CD4-positive, alpha-beta memory T cell (primary cell): ENCODE measurements around the gene SRSF11. TPM values are rescaled to one million over a fixed set of nuclear protein-coding genes. Genes with fewer than 3 reads are reported as not detected.
A peak's percentile ranks its signal among the peaks of the same experiment; 100 is the strongest.

Source experiments
- CTCF ChIA-PET: fragments of 350-600 bp; sonication (Branson Sonifier 250); formaldehyde crosslinking; loops from one replicate; lab custom pipeline; 2021; ENCODE audit warnings: inconsistent platforms; ENCODE audit not compliant: partially characterized antibody; lab: Charles Lee
- POLR2A ChIA-PET: fragments of 350-600 bp; sonication (Branson Sonifier 250); formaldehyde crosslinking; loops from one replicate; lab custom pipeline; 2021; ENCODE audit not compliant: partially characterized antibody; lab: Charles Lee
- DNase-seq, 5 donors: peaks; one replicate each; pipeline versions ENCODE4 v3.0.0 to v3.0.0-alpha.2; 2020 to 2022; ENCODE audit warnings: mixed read lengths in 1 of 5
- H3K27ac ChIP-seq: one replicate; pipeline ENCODE4 v1.7.0; 2013; ENCODE audit warnings: low read depth, low read length
- H3K27me3 ChIP-seq: 2 replicates; pipeline ENCODE4 v1.7.0; 2013; ENCODE audit warnings: mild to moderate bottlenecking, low read length, moderate library complexity; ENCODE audit not compliant: insufficient read depth
- H3K36me3 ChIP-seq: 2 replicates; pipeline ENCODE4 v1.7.0; 2013; ENCODE audit warnings: mild to moderate bottlenecking, low read length, moderate library complexity; ENCODE audit not compliant: insufficient read depth
- H3K4me1 ChIP-seq: 2 replicates; pipeline ENCODE4 v1.7.0; 2013; ENCODE audit warnings: mild to moderate bottlenecking, low read length, moderate library complexity; ENCODE audit not compliant: insufficient read depth
- H3K4me3 ChIP-seq, 2 donors: one replicate each; pipeline ENCODE4 v1.7.0; 2013; ENCODE audit warnings: low read length in 2 of 2, mild to moderate bottlenecking in 1 of 2
- H3K9me3 ChIP-seq, 2 donors: one replicate each; pipeline ENCODE4 v1.7.0; 2013; ENCODE audit warnings: low read length in 2 of 2, control low read depth in 1 of 2; ENCODE audit not compliant: control insufficient read depth in 1 of 2
- H3K27ac Mint-ChIP-seq, 7 donors: one replicate each; pipeline ENCODE4 v1.8.0; 2020 to 2021; ENCODE audit warnings: mixed read lengths in 7 of 7, mild to moderate bottlenecking in 6 of 7, inconsistent platforms in 3 of 7, moderate library complexity in 3 of 7
- H3K27me3 Mint-ChIP-seq, 2 donors: one replicate each; pipeline ENCODE4 v1.8.0; 2020 to 2021; ENCODE audit warnings: mixed read lengths in 2 of 2
- H3K36me3 Mint-ChIP-seq, 2 donors: one replicate each; pipeline ENCODE4 v1.8.0; 2020 to 2021; ENCODE audit warnings: mixed read lengths in 2 of 2, inconsistent platforms in 1 of 2, mild to moderate bottlenecking in 1 of 2
- H3K4me1 Mint-ChIP-seq, 4 donors: one replicate each; pipeline ENCODE4 v1.8.0; 2020 to 2021; ENCODE audit warnings: mixed read lengths in 4 of 4, mild to moderate bottlenecking in 1 of 4
- H3K4me3 Mint-ChIP-seq, 8 donors: one replicate each; pipeline ENCODE4 v1.8.0; 2020 to 2021; ENCODE audit warnings: mixed read lengths in 8 of 8, mild to moderate bottlenecking in 7 of 8, moderate library complexity in 6 of 8, inconsistent platforms in 3 of 8
- H3K9me3 Mint-ChIP-seq, 8 donors: one replicate each; pipeline ENCODE4 v1.8.0; 2020 to 2021; ENCODE audit warnings: mixed read lengths in 8 of 8, mild to moderate bottlenecking in 5 of 8, inconsistent platforms in 3 of 8, moderate library complexity in 1 of 8
- intact Hi-C: fragments of 100-400 bp; cut with micrococcal nuclease; formaldehyde crosslinking; loops from one replicate; pipeline ENCODE4 v1.15.1; 2023
- polyA plus RNA-seq, 2 donors: library from polyadenylated mRNA; unstranded; fragments of 300-500 nt; fragmentation: Illumina TruSeq; gene quantifications; one replicate each; pipeline ENCODE4 v1.2.3, GENCODE V29; 2021
- total RNA-seq, 2 experiments: library from RNA; stranded (reverse); gene quantifications; one replicate each; pipeline ENCODE4 v1.2.3, GENCODE V29; 2021

The SRSF11 gene
- total and polyA plus RNA-seq, 4 experiments from 2014 or later, result 65.8 to 374 (median 232) TPM

GRCh38 chr1:70194601-70195000 lies 26.6 kb upstream of the SRSF11 start:
- H3K9me3 ChIP-seq, result no peaks in the 10 kb centered on the region
- H3K27ac ChIP-seq, result no peak overlapping the region
- Mint-ChIP-seq H3K9me3 (no peaks in the 10 kb centered on the region), H3K4me3 (no peak overlapping the region), H3K36me3 (peaks cover 3 to 14% of the 10 kb centered on the region in 2 donors), H3K27ac (no peak overlapping the region), H3K27me3 (no peaks in the 10 kb centered on the region), H3K4me1 (peaks cover 5 to 19% (median 15%) of the 10 kb centered on the region in 4 donors)
- no peak for DNase-seq
- intact Hi-C loops, result no loop called here
- H3K36me3 ChIP-seq, result no peaks in the 10 kb centered on the region
- no peak overlapping the region for H3K4me3 ChIP-seq
- POLR2A ChIA-PET, result no interaction called here
- H3K27me3 ChIP-seq, result no peaks in the 10 kb centered on the region
- CTCF ChIA-PET, result no interaction called here
- no peaks in the 10 kb centered on the region for H3K4me1 ChIP-seq

DNA sequence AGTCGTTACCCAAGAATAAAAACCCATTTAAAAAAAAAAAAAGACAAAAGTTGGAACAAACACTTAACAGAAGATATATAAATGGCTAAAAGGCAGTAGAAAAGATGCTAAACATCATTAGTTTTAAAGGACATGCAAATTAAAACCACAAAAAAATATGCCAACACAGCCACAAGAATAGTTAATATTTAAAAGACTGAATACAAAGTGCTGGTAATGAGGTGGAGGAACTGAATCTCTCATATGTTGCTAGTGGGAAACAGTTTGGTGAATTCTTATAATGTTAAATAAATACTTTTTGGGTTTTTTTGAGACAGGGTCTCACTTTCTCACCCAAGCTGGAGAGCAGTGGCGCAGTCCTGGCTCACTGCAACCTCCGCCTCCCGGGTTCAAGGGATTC lies 25.8 kb upstream of the SRSF11 start:
- DNase-seq, result no peak
- H3K4me1 Mint-ChIP-seq, result peaks cover 9 to 17% (median 15%) of the 10 kb centered on the region in 4 donors
- CTCF ChIA-PET, result no interaction called here
- Histone ChIP-seq H3K4me3 (no peak overlapping the region), H3K4me1 (no peaks in the 10 kb centered on the region), H3K27ac (no peak overlapping the region), H3K27me3 (no peaks in the 10 kb centered on the region), H3K36me3 (no peaks in the 10 kb centered on the region), H3K9me3 (no peaks in the 10 kb centered on the region)
- H3K27ac Mint-ChIP-seq, result no peak overlapping the region
- POLR2A ChIA-PET, result no interaction called here
- peaks cover 3 to 14% of the 10 kb centered on the region in 2 donors for H3K36me3 Mint-ChIP-seq
- intact Hi-C loops, result no loop called here
- H3K4me3 Mint-ChIP-seq, result no peak overlapping the region
- no peaks in the 10 kb centered on the region for H3K9me3 Mint-ChIP-seq
- no peaks in the 10 kb centered on the region for H3K27me3 Mint-ChIP-seq

GRCh38 chr1:70196333-70196732 lies 24.8 kb upstream of the SRSF11 start:
- Histone ChIP-seq H3K4me3 (no peak overlapping the region), H3K4me1 (no peaks in the 10 kb centered on the region), H3K36me3 (no peaks in the 10 kb centered on the region), H3K27ac (no peak overlapping the region), H3K9me3 (no peaks in the 10 kb centered on the region), H3K27me3 (no peaks in the 10 kb centered on the region)
- CTCF ChIA-PET, result no interaction called here
- intact Hi-C loops, result no loop called here
- Mint-ChIP-seq H3K9me3 (no peaks in the 10 kb centered on the region), H3K27ac (no peak overlapping the region), H3K4me3 (no peak overlapping the region), H3K27me3 (no peaks in the 10 kb centered on the region), H3K4me1 (peaks cover 13 to 20% (median 15%) of the 10 kb centered on the region in 4 donors), H3K36me3 (peaks cover 7 to 14% of the 10 kb centered on the region in 2 donors)
- POLR2A ChIA-PET, result no interaction called here
- no peak for DNase-seq

DNA sequence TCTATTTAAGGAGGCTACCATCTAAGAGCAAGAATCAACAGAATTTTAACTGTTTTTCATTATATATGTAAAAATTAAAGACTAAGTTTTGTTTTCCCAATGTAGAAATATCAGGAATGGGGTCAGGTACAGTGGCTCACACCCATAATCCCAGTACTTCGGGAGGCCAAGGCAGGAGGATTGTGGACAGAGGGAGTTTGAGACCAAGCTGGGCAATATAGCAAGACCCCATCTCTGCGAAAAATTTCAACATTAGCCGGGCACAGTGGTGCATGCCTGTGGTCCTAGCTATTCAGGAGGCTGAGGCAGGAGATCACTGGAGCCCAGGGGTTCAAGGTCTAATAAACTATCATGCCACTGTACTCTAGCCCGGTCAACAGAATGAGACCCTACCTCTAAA lies 21.1 kb upstream of the SRSF11 start:
- POLR2A ChIA-PET, result no interaction called here
- CTCF ChIA-PET, result no interaction called here
- no peak for DNase-seq
- H3K27ac Mint-ChIP-seq, result peak overlapping the region in 1 of 7 donors; percentile 13
- H3K36me3 Mint-ChIP-seq, result peaks cover 6 to 8% of the 10 kb centered on the region in 2 donors
- intact Hi-C loops, result no loop called here
- Histone ChIP-seq H3K27ac (no peak overlapping the region), H3K4me1 (peaks cover 31% of the 10 kb centered on the region), H3K9me3 (no peaks in the 10 kb centered on the region), H3K27me3 (no peaks in the 10 kb centered on the region), H3K4me3 (no peak overlapping the region), H3K36me3 (no peaks in the 10 kb centered on the region)
- H3K9me3 Mint-ChIP-seq, result no peaks in the 10 kb centered on the region
- no peaks in the 10 kb centered on the region for H3K27me3 Mint-ChIP-seq
- H3K4me3 Mint-ChIP-seq, result no peak overlapping the region
- peaks cover 30 to 49% (median 39%) of the 10 kb centered on the region in 4 donors for H3K4me1 Mint-ChIP-seq

GRCh38 chr1:70202173-70202758 lies 18.9 kb upstream of the SRSF11 start:
- H3K27me3 ChIP-seq, result no peaks in the 10 kb centered on the region
- no peaks in the 10 kb centered on the region for H3K9me3 Mint-ChIP-seq
- CTCF ChIA-PET, result interaction anchor here (0.7 kb wide), 1 partner anchor 9 kb away, joined by 3 read pairs; no protein-coding TSS in a partner anchor
- H3K27ac Mint-ChIP-seq, result peak overlapping the region in 1 of 7 donors; percentile 37
- intact Hi-C loops, result no loop called here
- DNase-seq, result no peak
- no peak overlapping the region for H3K4me3 ChIP-seq
- H3K27me3 Mint-ChIP-seq, result no peaks in the 10 kb centered on the region
- no peak overlapping the region for H3K27ac ChIP-seq
- H3K9me3 ChIP-seq, result no peaks in the 10 kb centered on the region
- no peak overlapping the region for H3K4me3 Mint-ChIP-seq
- peaks cover 30 to 62% (median 49%) of the 10 kb centered on the region in 4 donors for H3K4me1 Mint-ChIP-seq
- peaks cover 44% of the 10 kb centered on the region for H3K4me1 ChIP-seq
- no peaks in the 10 kb centered on the region for H3K36me3 ChIP-seq
- POLR2A ChIA-PET, result interaction anchor here (1.2 kb wide), 1 partner anchor 19 kb away, joined by 3 read pairs; the partner anchor contains the start of gene SRSF11
- H3K36me3 Mint-ChIP-seq, result peaks cover 6 to 21% of the 10 kb centered on the region in 2 donors

DNA sequence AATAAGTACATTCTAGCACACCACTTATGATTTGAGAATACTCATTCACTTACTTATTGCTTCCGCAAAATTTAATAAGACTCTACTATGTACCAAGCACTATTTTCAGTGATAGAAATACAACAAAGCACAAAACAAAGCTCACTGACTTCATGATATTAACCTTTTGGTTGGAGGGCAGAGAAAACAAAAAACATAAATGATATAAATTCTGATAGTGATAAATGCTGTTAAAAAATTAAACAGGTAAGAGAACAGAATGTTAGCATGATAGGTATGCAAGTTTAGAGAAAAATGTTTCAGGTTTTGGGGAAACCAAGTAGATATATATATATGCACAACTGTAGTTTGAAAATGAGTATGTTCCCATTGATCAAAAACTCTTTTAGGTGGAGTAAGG lies 17.0 kb upstream of the SRSF11 start:
- Mint-ChIP-seq H3K4me3 (peak overlapping the region; percentile 97 to 99 (median 98)), H3K36me3 (peaks cover 3 to 37% of the 10 kb centered on the region in 2 donors), H3K9me3 (no peaks in the 10 kb centered on the region), H3K4me1 (peaks cover 33 to 77% (median 57%) of the 10 kb centered on the region in 4 donors), H3K27me3 (no peaks in the 10 kb centered on the region), H3K27ac (peak overlapping the region; percentile 99 to 100 (median 100))
- POLR2A ChIA-PET, result interaction anchor here (1.0 to 5.8 kb wide), 6 partner anchors 17 to 877 kb away, joined by 3 to 76 read pairs (median 13); partner anchors contain the start of genes ANKRD13C, CTH, SRSF11 and ZRANB2
- no peaks in the 10 kb centered on the region for H3K9me3 ChIP-seq
- no peaks in the 10 kb centered on the region for H3K27me3 ChIP-seq
- DNase-seq, result no peak
- intact Hi-C loops, result no loop called here
- no peaks in the 10 kb centered on the region for H3K36me3 ChIP-seq
- H3K4me3 ChIP-seq, result no peak overlapping the region
- peaks cover 62% of the 10 kb centered on the region for H3K4me1 ChIP-seq
- no peak overlapping the region for H3K27ac ChIP-seq
- CTCF ChIA-PET, result no interaction called here

DNA sequence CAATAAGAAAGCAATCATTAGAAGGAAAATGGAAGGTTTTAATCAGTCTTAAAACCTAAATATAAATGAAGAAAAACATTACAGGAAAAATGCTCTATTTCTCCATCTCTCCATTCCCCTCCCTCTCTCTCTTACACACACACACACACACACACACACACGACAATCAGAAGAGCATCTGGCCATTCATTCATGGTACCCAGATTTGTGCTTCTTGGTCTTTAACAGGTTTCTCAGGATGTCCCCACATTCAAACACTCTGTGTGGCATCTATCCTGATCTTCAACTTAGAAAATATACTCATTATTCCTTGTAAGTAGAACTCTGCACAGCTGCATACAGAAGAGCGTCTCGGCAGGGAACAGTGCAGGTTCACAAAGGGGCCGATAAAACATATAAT lies 16.6 kb upstream of the SRSF11 start:
- peaks cover 36 to 80% (median 58%) of the 10 kb centered on the region in 4 donors for H3K4me1 Mint-ChIP-seq
- Histone ChIP-seq H3K27ac (peak overlapping the region; percentile 97), H3K36me3 (no peaks in the 10 kb centered on the region), H3K4me1 (peaks cover 66% of the 10 kb centered on the region), H3K4me3 (peak overlapping the region; percentile 68 to 93), H3K9me3 (no peaks in the 10 kb centered on the region), H3K27me3 (no peaks in the 10 kb centered on the region)
- peak overlapping the region; percentile 99 to 100 (median 100) for H3K27ac Mint-ChIP-seq
- CTCF ChIA-PET, result interaction anchor here (1.0 kb wide), 1 partner anchor 877 kb away, joined by 3 read pairs; the partner anchor contains the start of gene ZRANB2
- H3K36me3 Mint-ChIP-seq, result peaks cover 0 to 40% of the 10 kb centered on the region in 2 donors
- POLR2A ChIA-PET, result interaction anchor here (1.1 to 5.8 kb wide), 6 partner anchors 12 to 876 kb away, joined by 3 to 76 read pairs (median 13); partner anchors contain the start of genes ANKRD13C, CTH, SRSF11 and ZRANB2
- peak overlapping the region; percentile 97 to 99 (median 98) for H3K4me3 Mint-ChIP-seq
- intact Hi-C loops, result no loop called here
- no peaks in the 10 kb centered on the region for H3K27me3 Mint-ChIP-seq
- no peak for DNase-seq
- no peaks in the 10 kb centered on the region for H3K9me3 Mint-ChIP-seq
